NCI-H526 (cell line): ENCODE data around the gene RC3H2.

Experiments
- DNase-seq, 2 experiments: peaks; one replicate each; lab custom pipeline; 2025; lab: John Stamatoyannopoulos, UW

Gene RC3H2

DNA sequence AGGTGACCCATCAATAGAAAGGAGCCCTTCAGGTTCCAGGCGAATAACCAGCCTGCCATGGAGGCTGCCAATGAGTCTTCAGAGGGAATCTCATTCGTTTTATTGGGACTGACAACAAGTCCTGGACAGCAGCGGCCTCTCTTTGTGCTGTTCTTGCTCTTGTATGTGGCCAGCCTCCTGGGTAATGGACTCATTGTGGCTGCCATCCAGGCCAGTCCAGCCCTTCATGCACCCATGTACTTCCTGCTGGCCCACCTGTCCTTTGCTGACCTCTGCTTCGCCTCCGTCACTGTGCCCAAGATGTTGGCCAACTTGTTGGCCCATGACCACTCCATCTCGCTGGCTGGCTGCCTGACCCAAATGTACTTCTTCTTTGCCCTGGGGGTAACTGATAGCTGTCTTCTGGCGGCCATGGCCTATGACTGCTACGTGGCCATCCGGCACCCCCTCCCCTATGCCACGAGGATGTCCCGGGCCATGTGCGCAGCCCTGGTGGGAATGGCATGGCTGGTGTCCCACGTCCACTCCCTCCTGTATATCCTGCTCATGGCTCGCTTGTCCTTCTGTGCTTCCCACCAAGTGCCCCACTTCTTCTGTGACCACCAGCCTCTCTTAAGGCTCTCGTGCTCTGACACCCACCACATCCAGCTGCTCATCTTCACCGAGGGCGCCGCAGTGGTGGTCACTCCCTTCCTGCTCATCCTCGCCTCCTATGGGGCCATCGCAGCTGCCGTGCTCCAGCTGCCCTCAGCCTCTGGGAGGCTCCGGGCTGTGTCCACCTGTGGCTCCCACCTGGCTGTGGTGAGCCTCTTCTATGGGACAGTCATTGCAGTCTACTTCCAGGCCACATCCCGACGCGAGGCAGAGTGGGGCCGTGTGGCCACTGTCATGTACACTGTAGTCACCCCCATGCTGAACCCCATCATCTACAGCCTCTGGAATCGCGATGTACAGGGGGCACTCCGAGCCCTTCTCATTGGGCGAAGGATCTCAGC lies 104.8 kb downstream of the RC3H2 start, which contains the start of gene OR1K1:
OR1K1 (plus strand) TSS at position 58 of the 995 bp plus-strand sequence; CDS start at position 58, 0 bp downstream.
- DNase-seq: no peak

GRCh38 chr9:122797316-122798063 lies 107.7 kb downstream of the RC3H2 start:
- DNase-seq: peak in 1 of 2 experiments; percentile 21
